ENCODE data around the gene DNAJA3.

DNAJA3 gene

DNA sequence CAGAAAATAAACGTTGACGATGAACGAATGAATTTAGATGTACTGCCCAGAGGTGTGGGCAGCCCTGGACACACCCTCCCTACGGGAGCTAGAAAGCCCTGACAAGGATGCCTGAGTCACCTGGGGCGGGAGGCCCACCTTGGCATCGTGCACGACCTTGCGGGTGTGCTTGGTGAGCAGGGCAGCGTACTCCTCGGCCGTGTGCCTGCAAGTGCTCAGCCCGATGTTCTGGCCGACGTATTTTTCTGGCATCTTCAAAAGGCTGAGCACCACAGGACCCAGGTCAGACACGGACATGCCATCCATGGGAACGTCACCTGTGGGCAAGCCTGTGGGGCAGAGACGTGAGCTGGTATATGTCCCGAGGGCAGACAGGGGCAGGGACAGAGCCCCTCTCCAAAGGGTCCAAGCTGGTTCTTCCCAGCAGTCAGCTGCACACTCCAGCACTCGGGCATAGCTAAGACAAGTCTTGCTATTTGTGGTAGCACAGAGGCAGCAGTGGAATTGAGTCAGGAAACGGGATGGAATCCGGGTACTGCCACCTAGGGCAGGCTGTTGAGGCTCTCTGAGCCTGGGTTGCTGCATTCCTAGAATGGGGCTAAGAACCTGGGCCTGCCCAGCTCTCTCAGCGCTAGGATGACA lies 38.0 kb downstream of the DNAJA3 start:
- POLR2A ChIA-PET, result interaction anchor here (1.4 kb wide), 1 partner anchor 13 kb away, joined by 6 read pairs; the partner anchor contains the start of gene HMOX2
- DNase-seq (ENCODE audit: extremely low spot score), result no peak
- TF ChIP-seq ZNF384 (IDR thresholded peaks at IDR 0.05), result no peak
- no peak for TF ChIP-seq BHLHE40 (IDR thresholded peaks at IDR 0.05; ENCODE audit: borderline replicate concordance)
- TF ChIP-seq, protein P1, sequence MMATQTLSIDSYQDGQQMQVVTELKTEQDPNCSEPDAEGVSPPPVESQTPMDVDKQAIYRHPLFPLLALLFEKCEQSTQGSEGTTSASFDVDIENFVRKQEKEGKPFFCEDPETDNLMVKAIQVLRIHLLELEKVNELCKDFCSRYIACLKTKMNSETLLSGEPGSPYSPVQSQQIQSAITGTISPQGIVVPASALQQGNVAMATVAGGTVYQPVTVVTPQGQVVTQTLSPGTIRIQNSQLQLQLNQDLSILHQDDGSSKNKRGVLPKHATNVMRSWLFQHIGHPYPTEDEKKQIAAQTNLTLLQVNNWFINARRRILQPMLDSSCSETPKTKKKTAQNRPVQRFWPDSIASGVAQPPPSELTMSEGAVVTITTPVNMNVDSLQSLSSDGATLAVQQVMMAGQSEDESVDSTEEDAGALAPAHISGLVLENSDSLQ (IDR thresholded peaks at IDR 0.05), result no peak
- TF ChIP-seq FOXM1 (IDR thresholded peaks at IDR 0.05; ENCODE audit: borderline replicate concordance), result no peak
- TF ChIP-seq SUZ12 (IDR thresholded peaks at IDR 0.05), result no peak
- no peak for TF ChIP-seq NFRKB (IDR thresholded peaks at IDR 0.05)
- CTCF ChIA-PET, result interaction anchor here (0.6 to 1.4 kb wide), 3 partner anchors 12 to 74 kb away, joined by 3 to 5 read pairs (median 3); partner anchors contain the start of gene HMOX2

DNA sequence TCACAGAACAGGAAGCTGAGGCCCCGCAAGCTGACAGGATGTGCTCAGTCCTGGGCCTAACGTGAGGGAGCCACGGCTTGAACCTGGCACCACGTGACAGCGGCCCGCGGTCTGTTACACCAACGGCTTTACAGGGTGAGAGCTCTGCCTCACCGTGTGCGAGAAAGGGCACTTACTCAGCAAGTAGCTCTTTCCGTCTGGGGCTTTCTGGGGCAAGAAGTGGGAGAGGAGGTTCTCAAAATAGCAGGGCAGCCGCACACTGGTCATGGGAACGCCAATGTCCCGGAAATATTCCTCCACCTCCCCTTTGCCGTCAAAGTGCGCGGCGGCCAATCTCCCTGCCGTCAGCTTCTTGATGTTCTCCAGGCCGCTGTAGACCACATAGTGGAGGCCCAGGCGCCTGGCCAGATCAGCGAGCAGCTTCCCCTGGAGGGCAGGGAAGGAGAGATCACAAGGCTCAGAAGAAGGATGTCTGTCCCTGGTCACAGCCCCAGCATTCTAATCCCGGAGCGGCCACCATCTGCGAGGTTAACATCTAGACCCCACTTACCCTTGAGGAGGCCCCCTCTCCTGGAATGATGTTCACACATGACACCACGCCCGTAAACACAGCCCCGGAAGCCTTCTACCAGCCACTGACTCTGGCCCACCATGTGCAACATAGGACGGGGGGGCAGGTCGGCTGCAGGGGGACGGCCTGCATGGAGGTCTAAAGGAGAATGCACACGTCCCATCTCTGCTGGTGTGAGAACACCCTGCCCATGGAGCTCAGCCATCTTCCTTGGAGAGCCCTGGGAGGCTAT lies 40.5 kb downstream of the DNAJA3 start:
- ChIA-PET CTCF (no interaction called here), POLR2A (no interaction called here)
- no peak for DNase-seq (ENCODE audit: extremely low spot score)
- TF ChIP-seq LEF1 (IDR thresholded peaks at IDR 0.05; ENCODE audit: borderline replicate concordance) (no peak), SUZ12 (IDR thresholded peaks at IDR 0.05) (no peak), SP1 (IDR thresholded peaks at IDR 0.05) (no peak), CTBP1 (IDR thresholded peaks at IDR 0.05; ENCODE audit: borderline replicate concordance) (no peak), ZNF384 (IDR thresholded peaks at IDR 0.05) (no peak), ELF4 (IDR thresholded peaks at IDR 0.05) (no peak), HDGF (IDR thresholded peaks at IDR 0.05; ENCODE audit: borderline replicate concordance) (no peak), TARDBP (IDR thresholded peaks at IDR 0.05) (no peak), FOXA1 (IDR thresholded peaks at IDR 0.05) (no peak), BHLHE40 (IDR thresholded peaks at IDR 0.05; ENCODE audit: borderline replicate concordance) (no peak), FOXK2 (IDR thresholded peaks at IDR 0.05) (no peak), FOXM1 (IDR thresholded peaks at IDR 0.05; ENCODE audit: borderline replicate concordance) (no peak), L3MBTL2 (conservative IDR thresholded peaks at IDR 0.05) (no peak), NFRKB (IDR thresholded peaks at IDR 0.05) (no peak), ARNT (IDR thresholded peaks at IDR 0.05) (no peak)
- TF ChIP-seq, protein P1 (IDR thresholded peaks at IDR 0.05), result no peak

DNA sequence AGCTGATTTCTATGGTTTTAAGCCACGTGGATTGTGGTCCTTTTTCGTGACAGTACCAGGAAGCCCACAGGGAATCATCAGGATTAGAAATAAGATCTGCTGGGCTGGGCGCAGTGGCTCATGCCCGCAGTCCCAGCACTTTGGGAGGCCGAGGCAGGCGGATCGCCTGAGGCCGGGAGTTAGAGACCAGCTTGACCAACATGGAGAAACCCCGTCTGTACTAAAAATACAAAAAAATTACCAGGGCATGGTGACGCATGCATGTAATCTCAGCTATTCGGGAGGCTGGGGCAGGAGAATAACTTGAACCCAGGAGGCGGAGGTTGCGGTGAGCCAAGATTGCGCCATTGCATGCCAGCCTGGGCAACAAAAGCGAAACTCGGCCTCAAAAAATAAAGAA lies 42.2 kb downstream of the DNAJA3 start:
- DNase-seq (ENCODE audit: extremely low spot score), result no peak
- CTCF ChIA-PET, result no interaction called here
- TF ChIP-seq TARDBP (IDR thresholded peaks at IDR 0.05) (no peak), LEF1 (IDR thresholded peaks at IDR 0.05; ENCODE audit: borderline replicate concordance) (no peak), FOXA1 (IDR thresholded peaks at IDR 0.05) (no peak), CTBP1 (IDR thresholded peaks at IDR 0.05; ENCODE audit: borderline replicate concordance) (no peak), FOXK2 (IDR thresholded peaks at IDR 0.05) (no peak), SUZ12 (IDR thresholded peaks at IDR 0.05) (no peak), ELF4 (IDR thresholded peaks at IDR 0.05) (no peak), ZNF384 (IDR thresholded peaks at IDR 0.05) (no peak), ARNT (IDR thresholded peaks at IDR 0.05) (no peak), HDGF (IDR thresholded peaks at IDR 0.05; ENCODE audit: borderline replicate concordance) (no peak), FOXM1 (IDR thresholded peaks at IDR 0.05; ENCODE audit: borderline replicate concordance) (no peak), L3MBTL2 (conservative IDR thresholded peaks at IDR 0.05) (no peak), BHLHE40 (IDR thresholded peaks at IDR 0.05; ENCODE audit: borderline replicate concordance) (no peak), SP1 (IDR thresholded peaks at IDR 0.05) (no peak), NFRKB (IDR thresholded peaks at IDR 0.05) (no peak)
- TF ChIP-seq, protein P1 (IDR thresholded peaks at IDR 0.05), result no peak
- POLR2A ChIA-PET, result interaction anchor here (1.1 kb wide), 1 partner anchor 8 kb away, joined by 5 read pairs; the partner anchor contains the start of gene HMOX2

GRCh38 chr16:4468972-4469371 lies 43.3 kb downstream of the DNAJA3 start:
- CTCF ChIA-PET, result no interaction called here
- POLR2A ChIA-PET, result no interaction called here
- no peak for DNase-seq (ENCODE audit: extremely low spot score)
- TF ChIP-seq ARNT (IDR thresholded peaks at IDR 0.05), result no peak
- no peak for TF ChIP-seq ZNF384 (IDR thresholded peaks at IDR 0.05)
- no peak for TF ChIP-seq NFRKB (IDR thresholded peaks at IDR 0.05)
- TF ChIP-seq CTBP1 (IDR thresholded peaks at IDR 0.05; ENCODE audit: borderline replicate concordance), result no peak
- TF ChIP-seq SP1 (IDR thresholded peaks at IDR 0.05), result no peak
- no peak for TF ChIP-seq TARDBP (IDR thresholded peaks at IDR 0.05)
- TF ChIP-seq BHLHE40 (IDR thresholded peaks at IDR 0.05; ENCODE audit: borderline replicate concordance), result no peak
- TF ChIP-seq, protein P1 (IDR thresholded peaks at IDR 0.05), result no peak
- no peak for TF ChIP-seq L3MBTL2 (conservative IDR thresholded peaks at IDR 0.05)
- TF ChIP-seq ELF4 (IDR thresholded peaks at IDR 0.05), result no peak
- no peak for TF ChIP-seq FOXK2 (IDR thresholded peaks at IDR 0.05)
- no peak for TF ChIP-seq LEF1 (IDR thresholded peaks at IDR 0.05; ENCODE audit: borderline replicate concordance)
- TF ChIP-seq FOXA1 (IDR thresholded peaks at IDR 0.05), result no peak
- TF ChIP-seq FOXM1 (IDR thresholded peaks at IDR 0.05; ENCODE audit: borderline replicate concordance), result no peak

GRCh38 chr16:4471869-4472268 lies 46.2 kb downstream of the DNAJA3 start:
- POLR2A ChIA-PET, result no interaction called here
- TF ChIP-seq L3MBTL2 (conservative IDR thresholded peaks at IDR 0.05) (no peak), BHLHE40 (IDR thresholded peaks at IDR 0.05; ENCODE audit: borderline replicate concordance) (no peak), TARDBP (IDR thresholded peaks at IDR 0.05) (no peak), ELF4 (IDR thresholded peaks at IDR 0.05) (no peak)
- no peak for DNase-seq (ENCODE audit: extremely low spot score)
- CTCF ChIA-PET, result no interaction called here
